Neural cell (in vitro differentiated cells): ENCODE measurements around the gene NUP210. TPM values are rescaled to one million over a fixed set of nuclear protein-coding genes. Genes with fewer than 3 reads are reported as not detected.

Source experiments
- H2AFZ ChIP-seq: fragments of 200-600, 300-800 bp; sonication (generic), shearing (Covaris generic); 2 replicates; pipeline ENCODE4 v1.6.0; 2014; ENCODE audit warnings: low read depth, mild to moderate bottlenecking, antibody characterized with exemption, low read length, moderate library complexity
- H3F3A ChIP-seq: fragments of 200-600 bp; shearing (Covaris generic); 2 replicates; pipeline ENCODE4 v1.6.1; 2016; ENCODE audit warnings: mild to moderate bottlenecking, moderate library complexity, mixed read lengths, antibody characterized with exemption, low read length; ENCODE audit not compliant: insufficient read depth, poor library complexity, severe bottlenecking
- H3K27ac ChIP-seq: fragments of 200-600, 300-800 bp; sonication (generic), shearing (Covaris generic); 2 replicates; pipeline ENCODE4 v1.5.1; 2014; ENCODE audit warnings: mild to moderate bottlenecking, low read length, moderate library complexity
- H3K27me3 ChIP-seq: fragments of 300-800, 200-600 bp; sonication (generic), shearing (Covaris generic); 2 replicates; pipeline ENCODE4 v1.6.0; 2014; ENCODE audit warnings: mild to moderate bottlenecking, low read depth, low read length, moderate library complexity; ENCODE audit not compliant: insufficient read depth
- H3K36me3 ChIP-seq: fragments of 300-800, 200-600 bp; sonication (generic), shearing (Covaris generic); 2 replicates; pipeline ENCODE4 v1.5.1; 2014; ENCODE audit warnings: mild to moderate bottlenecking, antibody characterized with exemption, low read length, moderate library complexity; ENCODE audit not compliant: insufficient read depth
- H3K4me2 ChIP-seq: fragments of 300-800, 200-600 bp; sonication (generic), shearing (Covaris generic); 2 replicates; pipeline ENCODE4 v1.6.0; 2014; ENCODE audit warnings: mild to moderate bottlenecking, low read length
- H3K4me3 ChIP-seq: fragments of 300-800, 200-600 bp; sonication (generic), shearing (Covaris generic); 2 replicates; pipeline ENCODE4 v1.5.1; 2014; ENCODE audit warnings: mild to moderate bottlenecking, low read length, moderate library complexity
- H3K79me2 ChIP-seq: fragments of 200-600 bp; shearing (Covaris generic); replicated peaks from 2 replicates; pipeline ENCODE4 v1.6.0; 2014; ENCODE audit warnings: mild to moderate bottlenecking, low read length, moderate library complexity; ENCODE audit not compliant: insufficient read depth
- H3K9ac ChIP-seq: fragments of 300-800, 200-600 bp; sonication (generic), shearing (Covaris generic); 2 replicates; pipeline ENCODE4 v1.6.1; 2016; ENCODE audit warnings: mild to moderate bottlenecking, low read length, mixed read lengths
- H3K9me2 ChIP-seq: fragments of 200-600 bp; shearing (Covaris generic); 2 replicates; pipeline ENCODE4 v1.6.1; 2016; ENCODE audit warnings: mild to moderate bottlenecking, low read length, mixed read lengths; ENCODE audit not compliant: insufficient read depth
- H3K9me3 ChIP-seq: fragments of 200-600, 300-800 bp; sonication (generic), shearing (Covaris generic); 2 replicates; pipeline ENCODE4 v1.6.1; 2016; ENCODE audit warnings: mild to moderate bottlenecking, mixed run types, low read length, moderate library complexity, mixed read lengths
- H4K20me1 ChIP-seq: fragments of 200-600 bp; shearing (Covaris generic); 2 replicates; pipeline ENCODE4 v1.6.1; 2016; ENCODE audit warnings: mild to moderate bottlenecking, mixed run types; ENCODE audit not compliant: insufficient read depth
- EP300 ChIP-seq: fragments of 450-650 bp; conservative IDR thresholded peaks from 2 replicates; pipeline ENCODE4 v1.6.1; 2014; ENCODE audit warnings: antibody characterized with exemption, mild to moderate bottlenecking, moderate library complexity; ENCODE audit not compliant: poor library complexity, severe bottlenecking
- EZH2 ChIP-seq: fragments of 200-600, 300-800 bp; shearing (Covaris generic), sonication (generic); IDR thresholded peaks from 2 replicates; pipeline ENCODE4 v1.6.1; 2014; ENCODE audit warnings: antibody characterized with exemption, low read length, borderline replicate concordance, mild to moderate bottlenecking; ENCODE audit not compliant: insufficient read depth, poor library complexity, severe bottlenecking
- MXI1 ChIP-seq: fragments of 450-650 bp; conservative IDR thresholded peaks from 2 replicates; pipeline ENCODE4 v1.6.1; 2014; ENCODE audit warnings: antibody characterized with exemption, mild to moderate bottlenecking; ENCODE audit not compliant: poor library complexity, severe bottlenecking
- POLR2AphosphoS5 ChIP-seq: IDR thresholded peaks from 2 replicates; pipeline ENCODE4 v1.6.1; 2012
- RAD21 ChIP-seq: fragments of 450-650 bp; conservative IDR thresholded peaks from 2 replicates; pipeline ENCODE4 v1.6.1; 2014; ENCODE audit warnings: antibody characterized with exemption, mild to moderate bottlenecking, moderate library complexity
- SMC3 ChIP-seq: fragments of 450-650 bp; conservative IDR thresholded peaks from 2 replicates; pipeline ENCODE4 v1.6.1; 2014; ENCODE audit warnings: antibody characterized with exemption, mild to moderate bottlenecking, moderate library complexity; ENCODE audit not compliant: poor library complexity
- TAF1 ChIP-seq: IDR thresholded peaks from 2 replicates; pipeline ENCODE4 v1.6.1; 2012; ENCODE audit warnings: low read depth
- polyA plus RNA-seq: library from polyadenylated mRNA; depleted of rRNA; stranded (reverse); fragments of >200 nt; gene quantifications from 2 replicates; pipeline ENCODE4 v1.2.3, GENCODE V29; 2014
- TF ChIP-seq, protein P1 (sequence below): IDR thresholded peaks from 2 replicates; pipeline ENCODE4 v1.6.1; 2012; ENCODE audit warnings: borderline replicate concordance
- TF ChIP-seq, protein P2 (sequence below): fragments of 450-650 bp; IDR thresholded peaks from 2 replicates; pipeline ENCODE4 v1.5.1; 2014; ENCODE audit warnings: antibody characterized with exemption, mild to moderate bottlenecking, moderate library complexity; ENCODE audit not compliant: poor library complexity, severe bottlenecking

The NUP210 gene
- polyA plus RNA-seq, 1 donor from 2014 or later: 8.2 TPM

DNA sequence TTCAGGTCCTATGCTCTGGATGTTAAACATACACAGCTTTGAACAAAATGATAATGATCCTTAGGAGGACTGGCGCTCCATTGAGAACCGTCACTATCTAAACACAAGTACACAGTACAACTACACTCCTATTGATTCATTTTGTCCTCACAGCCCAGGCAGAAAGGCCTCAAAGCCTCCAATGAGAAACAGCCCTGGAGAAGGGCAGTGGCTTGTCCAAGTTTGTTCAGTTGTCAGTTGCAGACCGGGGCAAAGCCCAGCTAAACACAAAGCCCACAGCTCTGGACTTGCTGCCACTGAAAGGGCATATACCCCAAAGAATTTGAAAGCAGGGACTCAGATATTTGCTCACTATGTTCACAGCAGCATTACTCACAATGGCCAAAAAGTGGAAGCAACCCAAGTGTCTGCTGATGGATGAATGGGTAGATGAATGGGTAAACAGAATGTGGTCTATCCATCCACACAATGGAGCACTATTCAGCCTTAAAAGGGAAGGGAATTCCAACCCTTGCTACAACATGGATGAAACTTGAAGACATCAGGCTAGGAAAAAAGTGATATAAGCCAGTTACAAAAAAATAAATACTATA, 34.7 kb downstream of the NUP210 start:
- no peaks in the 10 kb centered on the region for H3K79me2 ChIP-seq
- no peak overlapping the region for H2AFZ ChIP-seq
- no peak overlapping the region for H3K9ac ChIP-seq
- H3K36me3 ChIP-seq: no peaks in the 10 kb centered on the region
- no peak overlapping the region for H3K4me3 ChIP-seq
- H4K20me1 ChIP-seq: no peaks in the 10 kb centered on the region
- H3K27me3 ChIP-seq: no peaks in the 10 kb centered on the region
- no peak overlapping the region for H3K27ac ChIP-seq
- TF ChIP-seq EP300 (no peak), EZH2 (no peak), MXI1 (no peak), POLR2AphosphoS5 (no peak), SMC3 (no peak), TAF1 (no peak), RAD21 (no peak)
- TF ChIP-seq, protein P1, sequence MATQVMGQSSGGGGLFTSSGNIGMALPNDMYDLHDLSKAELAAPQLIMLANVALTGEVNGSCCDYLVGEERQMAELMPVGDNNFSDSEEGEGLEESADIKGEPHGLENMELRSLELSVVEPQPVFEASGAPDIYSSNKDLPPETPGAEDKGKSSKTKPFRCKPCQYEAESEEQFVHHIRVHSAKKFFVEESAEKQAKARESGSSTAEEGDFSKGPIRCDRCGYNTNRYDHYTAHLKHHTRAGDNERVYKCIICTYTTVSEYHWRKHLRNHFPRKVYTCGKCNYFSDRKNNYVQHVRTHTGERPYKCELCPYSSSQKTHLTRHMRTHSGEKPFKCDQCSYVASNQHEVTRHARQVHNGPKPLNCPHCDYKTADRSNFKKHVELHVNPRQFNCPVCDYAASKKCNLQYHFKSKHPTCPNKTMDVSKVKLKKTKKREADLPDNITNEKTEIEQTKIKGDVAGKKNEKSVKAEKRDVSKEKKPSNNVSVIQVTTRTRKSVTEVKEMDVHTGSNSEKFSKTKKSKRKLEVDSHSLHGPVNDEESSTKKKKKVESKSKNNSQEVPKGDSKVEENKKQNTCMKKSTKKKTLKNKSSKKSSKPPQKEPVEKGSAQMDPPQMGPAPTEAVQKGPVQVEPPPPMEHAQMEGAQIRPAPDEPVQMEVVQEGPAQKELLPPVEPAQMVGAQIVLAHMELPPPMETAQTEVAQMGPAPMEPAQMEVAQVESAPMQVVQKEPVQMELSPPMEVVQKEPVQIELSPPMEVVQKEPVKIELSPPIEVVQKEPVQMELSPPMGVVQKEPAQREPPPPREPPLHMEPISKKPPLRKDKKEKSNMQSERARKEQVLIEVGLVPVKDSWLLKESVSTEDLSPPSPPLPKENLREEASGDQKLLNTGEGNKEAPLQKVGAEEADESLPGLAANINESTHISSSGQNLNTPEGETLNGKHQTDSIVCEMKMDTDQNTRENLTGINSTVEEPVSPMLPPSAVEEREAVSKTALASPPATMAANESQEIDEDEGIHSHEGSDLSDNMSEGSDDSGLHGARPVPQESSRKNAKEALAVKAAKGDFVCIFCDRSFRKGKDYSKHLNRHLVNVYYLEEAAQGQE: no peak
- TF ChIP-seq, protein P2, sequence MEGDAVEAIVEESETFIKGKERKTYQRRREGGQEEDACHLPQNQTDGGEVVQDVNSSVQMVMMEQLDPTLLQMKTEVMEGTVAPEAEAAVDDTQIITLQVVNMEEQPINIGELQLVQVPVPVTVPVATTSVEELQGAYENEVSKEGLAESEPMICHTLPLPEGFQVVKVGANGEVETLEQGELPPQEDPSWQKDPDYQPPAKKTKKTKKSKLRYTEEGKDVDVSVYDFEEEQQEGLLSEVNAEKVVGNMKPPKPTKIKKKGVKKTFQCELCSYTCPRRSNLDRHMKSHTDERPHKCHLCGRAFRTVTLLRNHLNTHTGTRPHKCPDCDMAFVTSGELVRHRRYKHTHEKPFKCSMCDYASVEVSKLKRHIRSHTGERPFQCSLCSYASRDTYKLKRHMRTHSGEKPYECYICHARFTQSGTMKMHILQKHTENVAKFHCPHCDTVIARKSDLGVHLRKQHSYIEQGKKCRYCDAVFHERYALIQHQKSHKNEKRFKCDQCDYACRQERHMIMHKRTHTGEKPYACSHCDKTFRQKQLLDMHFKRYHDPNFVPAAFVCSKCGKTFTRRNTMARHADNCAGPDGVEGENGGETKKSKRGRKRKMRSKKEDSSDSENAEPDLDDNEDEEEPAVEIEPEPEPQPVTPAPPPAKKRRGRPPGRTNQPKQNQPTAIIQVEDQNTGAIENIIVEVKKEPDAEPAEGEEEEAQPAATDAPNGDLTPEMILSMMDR: no peak
- no peak overlapping the region for H3K4me2 ChIP-seq
- H3K9me2 ChIP-seq: no peaks in the 10 kb centered on the region
- H3K9me3 ChIP-seq: no peaks in the 10 kb centered on the region
- no peaks in the 10 kb centered on the region for H3F3A ChIP-seq

DNA sequence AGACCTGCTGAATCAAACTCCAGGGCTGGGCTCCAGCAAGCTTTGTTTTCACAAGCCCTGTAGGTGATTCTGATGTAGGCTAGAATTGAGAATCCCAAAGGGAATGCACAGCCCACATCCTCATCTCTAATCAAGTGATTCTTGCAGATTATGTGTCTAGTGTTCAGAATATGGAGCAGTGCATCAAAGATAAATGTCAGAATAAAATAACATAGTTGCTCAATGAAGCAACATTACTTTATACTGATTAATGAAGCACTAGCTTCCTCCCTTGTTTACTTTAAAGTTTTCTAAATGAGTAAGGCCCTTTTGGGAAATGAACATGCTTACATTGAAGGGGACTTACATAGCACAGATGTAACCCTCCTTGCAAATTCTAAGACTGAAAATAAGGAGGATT, 39.2 kb downstream of the NUP210 start:
- TF ChIP-seq SMC3 (no peak), MXI1 (no peak)
- H3K9me2 ChIP-seq: no peaks in the 10 kb centered on the region
- H3F3A ChIP-seq: no peaks in the 10 kb centered on the region
- no peaks in the 10 kb centered on the region for H4K20me1 ChIP-seq
- H3K4me3 ChIP-seq: no peak overlapping the region
- H3K9ac ChIP-seq: no peak overlapping the region
- H3K27me3 ChIP-seq: no peaks in the 10 kb centered on the region
- H2AFZ ChIP-seq: no peak overlapping the region
- H3K27ac ChIP-seq: no peak overlapping the region
- no peaks in the 10 kb centered on the region for H3K9me3 ChIP-seq
- no peak overlapping the region for H3K4me2 ChIP-seq
- H3K79me2 ChIP-seq: no peaks in the 10 kb centered on the region
- no peaks in the 10 kb centered on the region for H3K36me3 ChIP-seq
